Activated B cell treated with CpG ODN at 0.5 μM for 24 hours (primary cell): ENCODE data around the gene MICU1. TPM values are rescaled to one million over a fixed set of nuclear protein-coding genes. Genes with fewer than 3 reads are reported as not detected.
"Not testable (repeated sequence)": the region's sequence is repeated elsewhere in the genome, so short reads cannot be mapped to it uniquely, and the experiment has no call there.

Experiments
- ATAC-seq: fragments of 200-7000 bp; cut with Tn5 transposase; one replicate; pipeline ENCODE4 v1.10.0; 2021; ENCODE audit warnings: low read depth, mild to moderate bottlenecking, moderate library complexity
- CTCF ChIA-PET: fragments of 350-600 bp; sonication (Branson Sonifier 250); formaldehyde crosslinking; loops from one replicate; lab custom pipeline; 2021; ENCODE audit warnings: antibody characterized with exemption; lab: Charles Lee
- POLR2A ChIA-PET: fragments of 350-600 bp; sonication (Branson Sonifier 250); formaldehyde crosslinking; loops from one replicate; lab custom pipeline; 2021; ENCODE audit warnings: antibody characterized with exemption; lab: Charles Lee
- DNase-seq: peaks from one replicate; pipeline ENCODE4 v3.0.0; 2022
- H3K27ac Mint-ChIP-seq: one replicate; pipeline ENCODE4 v1.8.0; 2020; ENCODE audit warnings: mixed read lengths
- H3K27me3 Mint-ChIP-seq: one replicate; pipeline ENCODE4 v1.8.0; 2021; ENCODE audit warnings: mixed read lengths
- H3K36me3 Mint-ChIP-seq: one replicate; pipeline ENCODE4 v1.8.0; 2021; ENCODE audit warnings: low read depth, mixed read lengths
- H3K4me1 Mint-ChIP-seq: one replicate; pipeline ENCODE4 v1.8.0; 2021; ENCODE audit warnings: mixed read lengths
- H3K4me3 Mint-ChIP-seq: one replicate; pipeline ENCODE4 v1.8.0; 2020; ENCODE audit warnings: mild to moderate bottlenecking, mixed read lengths
- H3K9me3 Mint-ChIP-seq: one replicate; pipeline ENCODE4 v1.8.0; 2020; ENCODE audit warnings: mixed read lengths
- CTCF ChIP-seq: fragments of 200-600 bp; IDR thresholded peaks from one replicate; pipeline ENCODE4 v1.8.0; 2022; ENCODE audit warnings: antibody characterized with exemption, mild to moderate bottlenecking
- intact Hi-C: fragments of 100-400 bp; cut with micrococcal nuclease; formaldehyde crosslinking; loops from one replicate; pipeline ENCODE4 v1.15.1; 2024
- total RNA-seq: library from RNA; stranded (reverse); gene quantifications from 2 replicates; pipeline ENCODE4 v1.2.3, GENCODE V29; 2022

Gene MICU1
- total RNA-seq, 1 donor from 2014 or later = 27.4 TPM

- CTCF ChIA-PET = interaction anchor here (0.7 to 1.2 kb wide), 2 partner anchors 12 to 21 kb away, joined by 3 to 5 read pairs; no protein-coding TSS in a partner anchor
- DNase-seq (no peak), ATAC-seq (no peak)
- Mint-ChIP-seq H3K4me1 (peaks cover 35% of the 10 kb centered on the region), H3K27ac (no peak overlapping the region), H3K9me3 (no peaks in the 10 kb centered on the region), H3K4me3 (no peak overlapping the region), H3K27me3 (no peaks in the 10 kb centered on the region), H3K36me3 (peaks cover 52% of the 10 kb centered on the region)
- no peak for TF ChIP-seq CTCF
- POLR2A ChIA-PET = interaction anchor here (1.1 to 1.5 kb wide), 2 partner anchors 18 to 76 kb away, joined by 4 to 12 read pairs; partner anchors contain the start of gene DDIT4
- intact Hi-C loops = no loop called here
Observed at GRCh38 chr10:72349438-72349837, 276.4 kb downstream of the MICU1 start.

GRCh38 chr10:72348282-72348681 lies 277.6 kb downstream of the MICU1 start:
- Mint-ChIP-seq H3K4me1 (peaks cover 28% of the 10 kb centered on the region), H3K36me3 (peaks cover 55% of the 10 kb centered on the region), H3K4me3 (no peak overlapping the region), H3K27me3 (no peaks in the 10 kb centered on the region), H3K27ac (no peak overlapping the region), H3K9me3 (no peaks in the 10 kb centered on the region)
- no peak for TF ChIP-seq CTCF
- intact Hi-C loops = no loop called here
- ChIA-PET CTCF (no interaction called here), POLR2A (interaction anchor here (0.6 kb wide), 1 partner anchor 211 kb away, joined by 3 read pairs; no protein-coding TSS in a partner anchor)
- no peak for ATAC-seq
- no peak for DNase-seq

- POLR2A ChIA-PET = interaction anchor here (0.7 kb wide), 2 partner anchors 261 to 1043 kb away, joined by 3 to 6 read pairs; no protein-coding TSS in a partner anchor
- H3K36me3 Mint-ChIP-seq = peaks cover 55% of the 10 kb centered on the region
Observed at GRCh38 chr10:72346117-72346516, 279.8 kb downstream of the MICU1 start.

GRCh38 chr10:72344932-72345331 lies 280.9 kb downstream of the MICU1 start:
- Mint-ChIP-seq H3K9me3 (no peaks in the 10 kb centered on the region), H3K27me3 (no peaks in the 10 kb centered on the region), H3K36me3 (peaks cover 54% of the 10 kb centered on the region), H3K4me1 (peaks cover 19% of the 10 kb centered on the region), H3K27ac (no peak overlapping the region), H3K4me3 (no peak overlapping the region)
- POLR2A ChIA-PET = interaction anchor here (0.7 to 1.5 kb wide), 4 partner anchors 10 to 527 kb away, joined by 3 to 11 read pairs (median 4); partner anchors contain the start of genes DDIT4 and DNAJB12
- CTCF ChIA-PET = interaction anchor here (0.7 to 4.9 kb wide), 2 partner anchors 25 to 295 kb away, joined by 3 to 27 read pairs; no protein-coding TSS in a partner anchor
- ATAC-seq = no peak
- TF ChIP-seq CTCF = no peak
- intact Hi-C loops = loop anchor here (5.0 kb wide), 1 partner anchor 963 kb away; no protein-coding TSS in a partner anchor
- no peak for DNase-seq

More at GRCh38 chr10:72346117-72346516, 279.8 kb downstream of the MICU1 start:
- H3K27me3 Mint-ChIP-seq, CTCF ChIA-PET, H3K9me3 Mint-ChIP-seq, ATAC-seq, H3K4me3 Mint-ChIP-seq, DNase-seq, H3K27ac Mint-ChIP-seq, intact Hi-C loops: not testable (repeated sequence)
- H3K4me1 Mint-ChIP-seq = peaks cover 12% of the 10 kb centered on the region

GRCh38 chr10:72342911-72343310 lies 283.0 kb downstream of the MICU1 start:
- intact Hi-C loops = loop anchor here (5.0 kb wide), 1 partner anchor 961 kb away; no protein-coding TSS in a partner anchor

More at GRCh38 chr10:72342911-72343310, 283.0 kb downstream of the MICU1 start:
- Mint-ChIP-seq H3K27me3 (no peaks in the 10 kb centered on the region), H3K4me3 (no peak overlapping the region), H3K36me3 (peaks cover 43% of the 10 kb centered on the region), H3K27ac (no peak overlapping the region), H3K4me1 (peaks cover 19% of the 10 kb centered on the region), H3K9me3 (no peaks in the 10 kb centered on the region)
- ChIA-PET POLR2A (interaction anchor here (1.1 to 1.3 kb wide), 3 partner anchors 12 to 82 kb away, joined by 3 to 5 read pairs (median 3); partner anchors contain the start of gene DNAJB12), CTCF (interaction anchor here (0.7 to 4.9 kb wide), 5 partner anchors 62 to 446 kb away, joined by 3 to 27 read pairs (median 6); no protein-coding TSS in a partner anchor)
- no peak for TF ChIP-seq CTCF
- DNase-seq (no peak), ATAC-seq (no peak)
